Kidney epithelial cell (primary cell): ENCODE results near the gene CMTM4. TPM values are rescaled to one million over a fixed set of nuclear protein-coding genes. Genes with fewer than 3 reads are reported as not detected.

Experiments
- DNase-seq: peaks from one replicate; pipeline ENCODE4 v3.0.0-alpha.2; 2010; ENCODE audit warnings: low read depth
- H3K27me3 ChIP-seq: 2 replicates; pipeline ENCODE4 v1.6.0; 2011; ENCODE audit warnings: low read length; ENCODE audit not compliant: control insufficient read depth, insufficient read depth
- H3K36me3 ChIP-seq: 2 replicates; pipeline ENCODE4 v1.5.1; 2011; ENCODE audit warnings: low read length; ENCODE audit not compliant: control insufficient read depth, insufficient read depth
- H3K4me3 ChIP-seq: 2 replicates; pipeline ENCODE4 v1.5.1; 2011; ENCODE audit warnings: low read depth, mild to moderate bottlenecking, control low read depth, low read length
- CTCF ChIP-seq: IDR thresholded peaks from 2 replicates; pipeline ENCODE4 v1.5.1; 2011; ENCODE audit warnings: mild to moderate bottlenecking, moderate library complexity, low read length, control low read depth, inconsistent platforms; ENCODE audit not compliant: insufficient read depth, poor library complexity, severe bottlenecking
- total RNA-seq: library from RNA; depleted of rRNA; stranded (reverse); fragments of >200 nt; gene quantifications from 2 replicates; pipeline ENCODE4 v1.2.3, GENCODE V29; 2015

CMTM4 gene
- total RNA-seq, 1 donor from 2014 or later, result 75.2 TPM

DNA sequence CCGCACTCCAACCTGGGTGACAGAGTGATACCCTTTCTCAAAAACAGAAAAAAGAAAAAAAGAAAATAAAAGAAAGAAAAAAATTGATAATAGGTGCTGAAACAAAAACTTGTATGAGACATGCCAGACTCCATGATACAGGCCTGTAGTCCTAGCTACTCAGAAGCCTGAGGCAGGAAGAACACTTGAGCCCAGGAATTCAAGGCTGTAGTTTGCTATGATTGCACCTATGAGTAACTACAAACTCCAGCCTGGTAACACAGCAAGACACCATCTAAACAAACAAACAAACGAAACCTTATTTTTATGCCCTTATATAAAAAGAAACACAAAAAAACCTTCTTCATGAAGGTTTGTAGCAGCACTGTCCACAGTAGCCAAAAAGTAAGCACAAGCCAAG lies 5.0 kb upstream of the CMTM4 start:
- TF ChIP-seq CTCF, result no peak

DNA sequence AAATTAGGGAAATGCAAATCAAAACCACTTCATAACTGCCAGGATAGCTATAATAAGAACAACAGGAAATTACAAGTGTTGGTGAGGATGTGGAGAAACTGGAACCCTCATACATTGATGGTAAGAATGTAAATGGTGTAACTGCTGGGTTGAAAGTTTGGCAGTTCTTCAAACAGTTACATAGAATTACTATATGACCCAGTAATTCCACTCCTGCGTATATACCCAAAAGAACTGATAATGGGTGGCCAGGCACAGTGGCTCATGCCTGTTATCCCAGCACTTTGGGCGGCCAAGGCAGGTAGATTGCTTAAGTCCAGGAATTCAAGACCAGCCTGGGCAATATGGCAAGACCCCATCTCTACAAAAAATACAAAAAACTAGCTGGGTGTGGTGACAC lies 4.5 kb upstream of the CMTM4 start:
- H3K36me3 ChIP-seq, result no peaks in the 10 kb centered on the region
- no peak for TF ChIP-seq CTCF
- no peak for DNase-seq
- peaks cover 3% of the 10 kb centered on the region for H3K27me3 ChIP-seq
- no peak overlapping the region for H3K4me3 ChIP-seq

More for the DNA sequence above, 5.0 kb upstream of the CMTM4 start:
- Histone ChIP-seq H3K27me3 (peaks cover 3% of the 10 kb centered on the region), H3K4me3 (no peak overlapping the region), H3K36me3 (no peaks in the 10 kb centered on the region)
- no peak for DNase-seq

GRCh38 chr16:66699898-66700297 lies 3.4 kb upstream of the CMTM4 start:
- H3K27me3 ChIP-seq, result peaks cover 3% of the 10 kb centered on the region
- TF ChIP-seq CTCF, result no peak

DNA sequence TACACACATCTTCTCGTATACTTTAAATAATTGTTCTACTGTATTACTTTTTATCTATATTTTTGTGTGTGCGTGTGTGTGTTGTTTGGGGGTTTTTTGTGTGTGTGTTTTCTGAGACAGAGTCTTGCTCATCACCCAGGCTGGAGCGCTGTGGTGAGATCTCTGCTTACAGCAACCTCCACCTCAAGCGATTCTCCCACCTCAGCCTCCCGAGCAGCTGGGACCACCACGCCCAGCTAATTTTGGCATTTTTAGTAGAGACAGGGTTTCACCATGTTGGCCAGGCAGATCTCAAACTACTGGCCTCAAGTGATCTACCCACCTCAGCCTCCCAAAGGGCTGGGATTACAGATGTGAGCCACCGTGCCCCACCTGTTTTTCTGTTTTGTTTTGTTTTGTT lies 1.5 kb upstream of the CMTM4 start:
- Histone ChIP-seq H3K27me3 (peaks cover 3% of the 10 kb centered on the region), H3K36me3 (no peaks in the 10 kb centered on the region), H3K4me3 (no peak overlapping the region)
- TF ChIP-seq CTCF, result no peak
- no peak for DNase-seq

More at GRCh38 chr16:66699898-66700297, 3.4 kb upstream of the CMTM4 start:
- Histone ChIP-seq H3K4me3 (no peak overlapping the region), H3K36me3 (no peaks in the 10 kb centered on the region)
- no peak for DNase-seq

DNA sequence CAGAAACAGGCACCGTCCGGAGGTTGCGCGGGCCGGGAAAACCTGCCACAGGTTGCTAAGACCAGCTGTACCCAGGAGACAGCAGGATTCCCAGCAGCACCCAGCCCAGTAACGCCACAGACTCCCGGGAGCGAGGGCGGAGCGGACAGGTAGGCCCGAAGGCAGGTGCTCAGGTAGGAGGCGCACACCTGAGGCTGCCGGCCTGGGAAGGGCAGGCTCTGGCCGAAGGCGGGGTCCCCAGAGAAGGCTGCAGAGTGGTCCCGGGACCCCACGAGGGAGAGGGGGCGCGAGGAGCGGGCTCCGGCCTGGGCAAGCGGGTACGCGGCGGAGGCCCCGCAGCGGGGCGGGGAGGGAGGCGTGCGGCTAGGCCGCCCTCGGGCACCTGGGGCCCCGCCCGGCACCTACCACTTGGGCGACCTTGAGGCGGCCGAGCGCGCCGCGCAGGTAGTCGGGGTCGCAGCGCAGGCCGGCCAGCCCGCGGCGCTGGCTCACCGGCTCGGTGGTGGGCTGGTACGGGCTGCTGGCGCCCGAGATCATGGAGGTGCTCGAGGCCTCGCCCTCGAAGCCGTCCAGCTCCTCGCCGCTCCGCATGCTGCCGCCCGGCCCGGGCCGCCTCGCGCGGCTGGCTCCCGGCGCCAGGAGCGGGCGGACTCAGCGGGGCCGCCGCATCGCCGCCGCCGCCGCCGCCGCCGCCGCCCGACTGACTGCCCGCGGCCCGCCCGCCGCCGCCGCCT lies 441 bp downstream of the CMTM4 start:
- H3K36me3 ChIP-seq, result no peaks in the 10 kb centered on the region
- DNase-seq, result no peak
- H3K27me3 ChIP-seq, result peaks cover 3% of the 10 kb centered on the region
- H3K4me3 ChIP-seq, result peak overlapping the region; percentile 61
- no peak for TF ChIP-seq CTCF

DNA sequence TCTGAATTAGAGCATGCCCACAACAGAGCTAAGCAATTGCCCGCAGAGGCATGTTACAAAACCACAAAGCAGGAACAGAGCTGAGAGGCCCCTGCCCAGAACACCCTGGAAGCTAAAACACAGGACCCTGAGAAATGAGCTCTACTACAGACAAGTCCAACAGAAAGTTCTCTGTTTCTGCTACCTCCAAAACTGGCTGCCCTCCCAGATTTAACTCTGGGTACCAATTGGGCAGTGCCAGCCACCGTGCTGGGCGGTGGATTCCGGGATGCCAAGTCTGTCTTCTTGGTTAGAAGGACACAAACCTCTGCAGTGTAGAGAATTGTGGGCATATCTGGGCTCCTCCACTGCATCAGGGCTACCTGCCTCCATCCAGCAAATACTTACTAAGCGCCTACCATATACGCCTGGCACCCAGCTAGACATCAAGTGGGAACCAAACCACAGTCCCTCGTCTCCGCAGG lies 1.0 kb downstream of the CMTM4 start:
- no peak for DNase-seq

More for the DNA sequence above, 1.0 kb downstream of the CMTM4 start:
- peak overlapping the region; percentile 61 for H3K4me3 ChIP-seq
- TF ChIP-seq CTCF, result no peak
- peaks cover 3% of the 10 kb centered on the region for H3K27me3 ChIP-seq
- no peaks in the 10 kb centered on the region for H3K36me3 ChIP-seq
